Stimulated activated naive B cell treated with anti-CD40 and anti-IgM and Interleukin-4, amounts not matched to agents 10 μg/mL and 1 μg/mL and 100 μg/mL, for 72 hours (primary cell): ENCODE results near the gene FRAT2.
A peak's percentile ranks its signal among the peaks of the same experiment; 100 is the strongest.

ENCODE experiments used
- ATAC-seq, 2 donors: fragments of 150-1000 bp; cut with Tn5 transposase; replicated peaks; 2 replicates each; pipeline ENCODE4 v1.10.0; 2021; ENCODE audit warnings: moderate library complexity in 1 of 2
- DNase-seq: peaks from one replicate; pipeline ENCODE4 v3.0.0; 2021
- H3K27ac Mint-ChIP-seq: one replicate; pipeline ENCODE4 v1.8.0; 2022; ENCODE audit warnings: mild to moderate bottlenecking, mixed read lengths
- H3K27me3 Mint-ChIP-seq, 2 donors: one replicate each; pipeline ENCODE4 v1.8.0; 2022; ENCODE audit warnings: mixed read lengths in 2 of 2
- H3K36me3 Mint-ChIP-seq, 2 donors: one replicate each; pipeline ENCODE4 v1.8.0; 2022; ENCODE audit warnings: mixed read lengths in 2 of 2, mild to moderate bottlenecking in 1 of 2
- H3K4me1 Mint-ChIP-seq, 2 donors: one replicate each; pipeline ENCODE4 v1.8.0; 2022; ENCODE audit warnings: mixed read lengths in 2 of 2, mild to moderate bottlenecking in 1 of 2
- H3K4me3 Mint-ChIP-seq, 2 donors: one replicate each; pipeline ENCODE4 v1.8.0; 2022; ENCODE audit warnings: mild to moderate bottlenecking in 2 of 2, mixed read lengths in 2 of 2, moderate library complexity in 1 of 2
- H3K9me3 Mint-ChIP-seq, 2 donors: one replicate each; pipeline ENCODE4 v1.8.0; 2022; ENCODE audit warnings: mixed read lengths in 2 of 2, mild to moderate bottlenecking in 1 of 2

Gene FRAT2

GRCh38 chr10:97334370-97335175, at the start of gene FRAT2:
Gene FRAT2, minus strand, starts transcription at chr10:97334729. Its CDS starts 157 bp downstream, at chr10:97334572.
- Mint-ChIP-seq H3K4me1 (peaks cover 23 to 36% of the 10 kb centered on the region in 2 donors), H3K27me3 (no peaks in the 10 kb centered on the region), H3K27ac (peak within 1 kb of the TSS; percentile 96), H3K4me3 (peak within 1 kb of the TSS; percentile 85 to 86), H3K36me3 (peaks cover 9 to 18% of the 10 kb centered on the region in 2 donors), H3K9me3 (no peaks in the 10 kb centered on the region)
- DNase-seq, result peak; percentile 81
- ATAC-seq, result peak; percentile 85 to 89

- peaks cover 42 to 55% of the 10 kb centered on the region in 2 donors for H3K36me3 Mint-ChIP-seq
- DNase-seq (no peak), ATAC-seq (no peak)
- no peak overlapping the region for H3K27ac Mint-ChIP-seq
- H3K9me3 Mint-ChIP-seq, result no peaks in the 10 kb centered on the region
- H3K4me1 Mint-ChIP-seq, result no peaks in the 10 kb centered on the region
- H3K4me3 Mint-ChIP-seq, result no peak overlapping the region
- H3K27me3 Mint-ChIP-seq, result no peaks in the 10 kb centered on the region
These were observed 49.6 kb upstream of the FRAT2 start for GRCh38 chr10:97384156-97384555.

- no peaks in the 10 kb centered on the region for H3K9me3 Mint-ChIP-seq
- no peaks in the 10 kb centered on the region for H3K27me3 Mint-ChIP-seq
- DNase-seq (no peak), ATAC-seq (no peak)
- H3K36me3 Mint-ChIP-seq, result peaks cover 34 to 51% of the 10 kb centered on the region in 2 donors
- H3K27ac Mint-ChIP-seq, result no peak overlapping the region
- H3K4me1 Mint-ChIP-seq, result no peaks in the 10 kb centered on the region
- H3K4me3 Mint-ChIP-seq, result no peak overlapping the region
These were observed 48.6 kb upstream of the FRAT2 start for GRCh38 chr10:97383159-97383558.

GRCh38 chr10:97381626-97382025, 47.1 kb upstream of the FRAT2 start:
- peaks cover 31 to 42% of the 10 kb centered on the region in 2 donors for H3K36me3 Mint-ChIP-seq
- ATAC-seq, result no peak
- no peak overlapping the region for H3K4me3 Mint-ChIP-seq
- H3K27me3 Mint-ChIP-seq, result no peaks in the 10 kb centered on the region
- H3K9me3 Mint-ChIP-seq, result no peaks in the 10 kb centered on the region
- no peak overlapping the region for H3K27ac Mint-ChIP-seq
- H3K4me1 Mint-ChIP-seq, result no peaks in the 10 kb centered on the region
- DNase-seq, result no peak

- no peaks in the 10 kb centered on the region for H3K9me3 Mint-ChIP-seq
- no peak overlapping the region for H3K4me3 Mint-ChIP-seq
- no peaks in the 10 kb centered on the region for H3K4me1 Mint-ChIP-seq
- DNase-seq (no peak), ATAC-seq (no peak)
- H3K36me3 Mint-ChIP-seq, result peaks cover 32 to 44% of the 10 kb centered on the region in 2 donors
- no peaks in the 10 kb centered on the region for H3K27me3 Mint-ChIP-seq
- no peak overlapping the region for H3K27ac Mint-ChIP-seq
These were observed 46.0 kb upstream of the FRAT2 start for GRCh38 chr10:97380516-97380915.

- no peaks in the 10 kb centered on the region for H3K9me3 Mint-ChIP-seq
- H3K36me3 Mint-ChIP-seq, result peaks cover 30 to 43% of the 10 kb centered on the region in 2 donors
- H3K4me1 Mint-ChIP-seq, result no peaks in the 10 kb centered on the region
- H3K27me3 Mint-ChIP-seq, result no peaks in the 10 kb centered on the region
- no peak overlapping the region for H3K27ac Mint-ChIP-seq
- DNase-seq (no peak), ATAC-seq (no peak)
- no peak overlapping the region for H3K4me3 Mint-ChIP-seq
These were observed 44.7 kb upstream of the FRAT2 start for GRCh38 chr10:97378933-97379921.

- DNase-seq, result no peak
- Mint-ChIP-seq H3K27ac (no peak overlapping the region), H3K36me3 (peaks cover 41 to 54% of the 10 kb centered on the region in 2 donors), H3K27me3 (no peaks in the 10 kb centered on the region), H3K4me1 (no peaks in the 10 kb centered on the region), H3K4me3 (no peak overlapping the region), H3K9me3 (no peaks in the 10 kb centered on the region)
- ATAC-seq, result no peak
These were observed 41.9 kb upstream of the FRAT2 start for GRCh38 chr10:97376413-97376812.

GRCh38 chr10:97373456-97373855, 38.9 kb upstream of the FRAT2 start:
- peaks cover 55 to 63% of the 10 kb centered on the region in 2 donors for H3K36me3 Mint-ChIP-seq
- H3K27ac Mint-ChIP-seq, result no peak overlapping the region
- H3K4me1 Mint-ChIP-seq, result no peaks in the 10 kb centered on the region
- no peak overlapping the region for H3K4me3 Mint-ChIP-seq
- no peaks in the 10 kb centered on the region for H3K9me3 Mint-ChIP-seq
- no peaks in the 10 kb centered on the region for H3K27me3 Mint-ChIP-seq
- DNase-seq (no peak), ATAC-seq (no peak)

- DNase-seq (no peak), ATAC-seq (no peak)
- H3K36me3 Mint-ChIP-seq, result peaks cover 58 to 73% of the 10 kb centered on the region in 2 donors
- no peak overlapping the region for H3K27ac Mint-ChIP-seq
- H3K4me1 Mint-ChIP-seq, result peaks cover 0 to 3% of the 10 kb centered on the region in 2 donors
- H3K4me3 Mint-ChIP-seq, result no peak overlapping the region
- H3K9me3 Mint-ChIP-seq, result no peaks in the 10 kb centered on the region
- no peaks in the 10 kb centered on the region for H3K27me3 Mint-ChIP-seq
These were observed 37.8 kb upstream of the FRAT2 start for GRCh38 chr10:97372233-97372875.

GRCh38 chr10:97371696-97372095, 37.2 kb upstream of the FRAT2 start:
- ATAC-seq (no peak), DNase-seq (no peak)
- H3K4me1 Mint-ChIP-seq, result peaks cover 3 to 9% of the 10 kb centered on the region in 2 donors
- H3K27me3 Mint-ChIP-seq, result no peaks in the 10 kb centered on the region
- no peak overlapping the region for H3K27ac Mint-ChIP-seq
- no peak overlapping the region for H3K4me3 Mint-ChIP-seq
- H3K9me3 Mint-ChIP-seq, result no peaks in the 10 kb centered on the region
- peaks cover 65 to 79% of the 10 kb centered on the region in 2 donors for H3K36me3 Mint-ChIP-seq

- Mint-ChIP-seq H3K27ac (peak overlapping the region; percentile 94), H3K36me3 (peaks cover 83 to 91% of the 10 kb centered on the region in 2 donors), H3K9me3 (no peaks in the 10 kb centered on the region), H3K4me3 (no peak overlapping the region), H3K4me1 (peaks cover 19 to 37% of the 10 kb centered on the region in 2 donors), H3K27me3 (no peaks in the 10 kb centered on the region)
- ATAC-seq, result no peak
- DNase-seq, result no peak
These were observed 32.7 kb upstream of the FRAT2 start for GRCh38 chr10:97367126-97367649.

- Mint-ChIP-seq H3K27me3 (no peaks in the 10 kb centered on the region), H3K4me3 (peak overlapping the region; percentile 20 to 70), H3K36me3 (peaks cover 78 to 85% of the 10 kb centered on the region in 2 donors), H3K4me1 (peaks cover 19 to 37% of the 10 kb centered on the region in 2 donors), H3K27ac (peak overlapping the region; percentile 94), H3K9me3 (no peaks in the 10 kb centered on the region)
- ATAC-seq, result no peak
- DNase-seq, result no peak
These were observed 32.0 kb upstream of the FRAT2 start for GRCh38 chr10:97366572-97366971.

GRCh38 chr10:97365761-97366351, 31.3 kb upstream of the FRAT2 start:
- Mint-ChIP-seq H3K27me3 (no peaks in the 10 kb centered on the region), H3K4me3 (peak overlapping the region; percentile 59 to 70), H3K27ac (peak overlapping the region; percentile 94), H3K9me3 (no peaks in the 10 kb centered on the region), H3K36me3 (peaks cover 77 to 86% of the 10 kb centered on the region in 2 donors), H3K4me1 (peaks cover 19 to 37% of the 10 kb centered on the region in 2 donors)
- ATAC-seq (peak; percentile 88), DNase-seq (no peak)
